HCT116 (cell line): Measurements from ENCODE around the gene JUN. TPM values are rescaled to one million over a fixed set of nuclear protein-coding genes. Genes with fewer than 3 reads are reported as not detected.

Experiments used
- ATAC-seq: fragments of 200-7000 bp; cut with Tn5 transposase; 2 replicates; pipeline ENCODE4 v1.9.1; 2020; ENCODE audit warnings: mild to moderate bottlenecking, moderate library complexity
- BruUV-seq: library from RNA; stranded (reverse); fragments of 400-500 nt; replicated peaks from 2 replicates; lab custom pipeline; 2021; lab: Mats Ljungman, UMichigan
- CTCF ChIA-PET: fragments of 300-600 bp; sonication (Branson Sonifier 250); formaldehyde crosslinking; loops from one replicate; lab custom pipeline; 2021; ENCODE audit warnings: antibody characterized with exemption; lab: Charles Lee
- POLR2A ChIA-PET: fragments of 300-600, 350-600 bp; sonication (Branson Sonifier 250); formaldehyde crosslinking; loops from one replicate; lab custom pipeline; 2021; ENCODE audit warnings: antibody characterized with exemption; lab: Charles Lee
- RAD21 ChIA-PET, 2 experiments: fragments of 300-600 bp; sonication (Branson Sonifier 250); formaldehyde crosslinking; loops; one replicate each; lab custom pipeline; 2023; ENCODE audit warnings: low total read pairs in 2 of 2; ENCODE audit not compliant: uncharacterized antibody in 2 of 2, unreplicated experiment in 2 of 2, low non-redundant PET in 1 of 2; lab: Charles Lee
- DNase-seq: peaks from one replicate; pipeline ENCODE4 v3.0.0-alpha.2; 2010; ENCODE audit warnings: low read depth, low spot score
- H2AFZ ChIP-seq: fragments of 200-600 bp; shearing (Covaris generic), sonication (generic); 2 replicates; pipeline ENCODE4 v1.6.1; 2017; ENCODE audit warnings: low read depth, mixed run types, mixed read lengths, antibody characterized with exemption, low read length; ENCODE audit not compliant: poor library complexity, severe bottlenecking
- H3K27ac ChIP-seq: 2 replicates; pipeline ENCODE4 v1.5.1; 2012; ENCODE audit warnings: low read depth, low read length
- H3K27me3 ChIP-seq: fragments of 200-600 bp; sonication (generic); 2 replicates; pipeline ENCODE4 v1.6.1; 2016; ENCODE audit warnings: mixed run types, low read length, mixed read lengths; ENCODE audit not compliant: insufficient read depth
- H3K36me3 ChIP-seq, 2 experiments: fragments of 200-500 bp in 1 of 2; fragments of 200-600 bp in 1 of 2; sonication (Bioruptor generic) in 1 of 2; sonication (generic) in 1 of 2; 2 replicates each; pipeline versions ENCODE4 v1.5.1 to v1.6.1; 2014 to 2016; ENCODE audit warnings: low read length in 2 of 2, inconsistent platforms in 1 of 2, mixed read lengths in 1 of 2, mixed run types in 1 of 2; ENCODE audit not compliant: insufficient read depth in 2 of 2, control insufficient read depth in 1 of 2
- H3K4me1 ChIP-seq, 2 experiments: fragments of 200-600 bp in 1 of 2; sonication (generic) in 1 of 2; 2 replicates each; pipeline versions ENCODE4 v1.5.1 to v1.6.1; 2012 to 2017; ENCODE audit warnings: low read length in 2 of 2, inconsistent platforms in 1 of 2, mild to moderate bottlenecking in 1 of 2, mixed read lengths in 1 of 2, mixed run types in 1 of 2, moderate library complexity in 1 of 2; ENCODE audit not compliant: insufficient read depth in 2 of 2, control insufficient read depth in 1 of 2
- H3K4me2 ChIP-seq: fragments of 200-600 bp; sonication (generic); 2 replicates; pipeline ENCODE4 v1.6.1; 2017; ENCODE audit warnings: mixed run types, low read length, mixed read lengths
- H3K4me3 ChIP-seq, 2 experiments: fragments of 200-600 bp in 1 of 2; sonication (generic) in 1 of 2; replicated peaks in 1 of 2; 2 replicates each; pipeline ENCODE4 v1.5.1; 2011 to 2016; ENCODE audit warnings: low read length in 2 of 2, control low read depth in 1 of 2, low read depth in 1 of 2, mild to moderate bottlenecking in 1 of 2, mixed read lengths in 1 of 2, mixed run types in 1 of 2
- H3K79me2 ChIP-seq: fragments of 200-600 bp; sonication (generic); 2 replicates; pipeline ENCODE4 v1.6.1; 2017; ENCODE audit warnings: mild to moderate bottlenecking, mixed run types, low read length, moderate library complexity, mixed read lengths; ENCODE audit not compliant: insufficient read depth
- H3K9ac ChIP-seq: fragments of 200-600 bp; sonication (generic); 2 replicates; pipeline ENCODE4 v1.6.1; 2016; ENCODE audit warnings: low read length, mixed read lengths
- H3K9me2 ChIP-seq: fragments of 200-600 bp; sonication (generic), shearing (Covaris generic); 2 replicates; pipeline ENCODE4 v1.6.1; 2017; ENCODE audit warnings: mixed run types, mild to moderate bottlenecking, moderate library complexity; ENCODE audit not compliant: insufficient read depth
- H3K9me3 ChIP-seq, 2 experiments: fragments of 200-500 bp in 1 of 2; fragments of 200-600 bp in 1 of 2; sonication (Bioruptor generic) in 1 of 2; sonication (generic) in 1 of 2; 2 replicates each; pipeline ENCODE4 v1.6.1; 2014 to 2017; ENCODE audit warnings: low read length in 2 of 2, mixed read lengths in 2 of 2, inconsistent platforms in 1 of 2, low read depth in 1 of 2, mild to moderate bottlenecking in 1 of 2, mixed run types in 1 of 2, moderate library complexity in 1 of 2; ENCODE audit not compliant: control insufficient read depth in 1 of 2, insufficient read depth in 1 of 2
- H4K20me1 ChIP-seq: fragments of 200-600 bp; sonication (generic), shearing (Covaris generic); 2 replicates; pipeline ENCODE4 v1.6.1; 2017; ENCODE audit warnings: mixed run types, mild to moderate bottlenecking, moderate library complexity; ENCODE audit not compliant: insufficient read depth
- ATF3 ChIP-seq: IDR thresholded peaks from 2 replicates; pipeline ENCODE4 v1.6.1; 2012
- CBX3 ChIP-seq: IDR thresholded peaks from 2 replicates; pipeline ENCODE4 v1.6.1; 2012; ENCODE audit warnings: low read depth
- CTCF ChIP-seq, 3 experiments: fragments of 200-600 bp in 1 of 3; sonication (generic) in 1 of 3; IDR thresholded peaks in 2 of 3; conservative IDR thresholded peaks in 1 of 3; 2 replicates each; pipeline ENCODE4 v1.5.1; 2012 to 2017; ENCODE audit warnings: low read depth in 2 of 3, low read length in 2 of 3, antibody characterized with exemption in 1 of 3, borderline replicate concordance in 1 of 3, control low read depth in 1 of 3, mild to moderate bottlenecking in 1 of 3, mixed read lengths in 1 of 3, mixed run types in 1 of 3, moderate library complexity in 1 of 3; ENCODE audit not compliant: insufficient read depth in 1 of 3
- EGR1 ChIP-seq: IDR thresholded peaks from 2 replicates; pipeline ENCODE4 v1.6.1; 2012; ENCODE audit warnings: low read depth
- ELF1 ChIP-seq: IDR thresholded peaks from 2 replicates; pipeline ENCODE4 v1.6.1; 2012; ENCODE audit warnings: low read depth, borderline replicate concordance
- EZH2phosphoT487 ChIP-seq: fragments of 200-600 bp; IDR thresholded peaks from 2 replicates; pipeline ENCODE4 v1.6.1; 2018; ENCODE audit warnings: antibody characterized with exemption, borderline replicate concordance
- FOSL1 ChIP-seq: IDR thresholded peaks from 2 replicates; pipeline ENCODE4 v1.6.1; 2012; ENCODE audit warnings: low read depth
- JUND ChIP-seq: IDR thresholded peaks from 2 replicates; pipeline ENCODE4 v1.6.1; 2012
- MAX ChIP-seq: IDR thresholded peaks from 2 replicates; pipeline ENCODE4 v1.6.1; 2012
- POLR2A ChIP-seq: IDR thresholded peaks from 2 replicates; pipeline ENCODE4 v1.7.0; 2011; ENCODE audit warnings: borderline replicate concordance; ENCODE audit not compliant: insufficient read depth, insufficient read length; ENCODE audit errors: extremely low read depth
- POLR2AphosphoS5 ChIP-seq: IDR thresholded peaks from 2 replicates; pipeline ENCODE4 v1.6.1; 2011; ENCODE audit warnings: mild to moderate bottlenecking, low read depth, low read length, moderate library complexity
- RAD21 ChIP-seq: IDR thresholded peaks from 2 replicates; pipeline ENCODE4 v1.6.1; 2012; ENCODE audit warnings: low read depth, mild to moderate bottlenecking
- REST ChIP-seq: IDR thresholded peaks from 2 replicates; pipeline ENCODE4 v1.6.1; 2012; ENCODE audit warnings: low read depth
- SP1 ChIP-seq: IDR thresholded peaks from 2 replicates; pipeline ENCODE4 v1.6.1; 2012; ENCODE audit warnings: low read depth
- SRF ChIP-seq: IDR thresholded peaks from 2 replicates; pipeline ENCODE4 v1.6.1; 2012; ENCODE audit warnings: low read depth
- ZFX ChIP-seq: fragments of 450-650 bp; IDR thresholded peaks from 2 replicates; pipeline ENCODE4 v1.6.1; 2017
- ZNF274 ChIP-seq: fragments of 200-500 bp; sonication (Bioruptor generic); IDR thresholded peaks from 2 replicates; pipeline ENCODE4 v1.6.1; 2014; ENCODE audit warnings: mild to moderate bottlenecking, low read depth, low read length, inconsistent platforms
- intact Hi-C: fragments of 100-400 bp; cut with micrococcal nuclease; formaldehyde crosslinking; loops from 2 replicates; pipeline ENCODE4 v1.10.0; 2022
- total RNA-seq: library from RNA; stranded (reverse); gene quantifications from one replicate; pipeline ENCODE4 v1.2.1, GENCODE V29; 2021; ENCODE audit not compliant: unreplicated experiment

JUN gene
- total RNA-seq, 1 experiment from 2014 or later, result 18.7 TPM

GRCh38 chr1:58784758-58785441 lies 1.1 kb upstream of the JUN start:
- Histone ChIP-seq H3K79me2 (peaks cover 15% of the 10 kb centered on the region), H3K27ac (peak overlapping the region; percentile 89), H3K27me3 (no peaks in the 10 kb centered on the region), H3K9me2 (no peaks in the 10 kb centered on the region), H3K4me3 (peak overlapping the region; percentile 61 to 79), H2AFZ (no peak overlapping the region), H3K36me3 (no peaks in the 10 kb centered on the region), H3K9ac (peak overlapping the region; percentile 84), H3K4me2 (peak overlapping the region; percentile 85), H3K4me1 (peaks cover 10 to 31% of the 10 kb centered on the region in 2 experiments; a peak in 3 of 4 replicates), H3K9me3 (no peaks in the 10 kb centered on the region), H4K20me1 (no peaks in the 10 kb centered on the region)
- ATAC-seq, result peak; percentile 47
- DNase-seq, result peak; percentile 57
- ChIA-PET POLR2A (interaction anchor here (1.2 to 2.6 kb wide), 3 partner anchors 29 to 98 kb away, joined by 3 to 9 read pairs (median 7); no protein-coding TSS in a partner anchor), CTCF (interaction anchor here (0.6 kb wide), 1 partner anchor 974 kb away, joined by 3 read pairs; no protein-coding TSS in a partner anchor), RAD21 (no interaction called here)
- intact Hi-C loops, result loop anchor here (1.0 to 10.0 kb wide), 8 partner anchors 30 to 972 kb away; no protein-coding TSS in a partner anchor
- BruUV-seq, result no TSS peak
- TF ChIP-seq EZH2phosphoT487 (no peak), RAD21 (peak; percentile 91), CTCF (IDR thresholded peaks at IDR 0.05 in 2 of 3, conservative IDR thresholded peaks at IDR 0.05 in 1 of 3; ENCODE audit: borderline replicate concordance in 1 of 3, insufficient read depth in 1 of 3, low read depth in 2 of 3, low read length in 2 of 3) (peak; percentile 64 to 73 (median 65); a peak in 5 of 6 replicates), CBX3 (peak; percentile 32; the same call in 1 of the 2 replicates), SP1 (no peak), ELF1 (no peak; the same call in 1 of the 2 replicates), SRF (no peak), FOSL1 (no peak), EGR1 (peak; percentile 33; the same call in 1 of the 2 replicates), MAX (peak; percentile 54), JUND (no peak), POLR2AphosphoS5 (peak; percentile 47), ATF3 (no peak), ZFX (no peak), ZNF274 (no peak), POLR2A (no peak), REST (no peak)
